PFSK-1 (cell line): Measurements from ENCODE around the gene RGL3.

Experiments used
- FOXP2 ChIP-seq: optimal IDR thresholded peaks from 2 replicates; pipeline ENCODE3; 2011; ENCODE audit warnings: borderline replicate concordance, control low read depth, inconsistent platforms; ENCODE audit not compliant: insufficient read depth; ENCODE audit errors: extremely low read length, extremely low read depth
- POLR2AphosphoS5 ChIP-seq: IDR thresholded peaks from 2 replicates; pipeline ENCODE4 v1.6.1; 2012; ENCODE audit warnings: low read depth, mild to moderate bottlenecking, control low read depth, low read length, moderate library complexity
- SIN3A ChIP-seq: IDR thresholded peaks from 2 replicates; pipeline ENCODE4 v1.6.1; 2012; ENCODE audit warnings: mild to moderate bottlenecking, low read length, moderate library complexity, borderline replicate concordance; ENCODE audit not compliant: insufficient read depth
- TAF1 ChIP-seq: IDR thresholded peaks from 2 replicates; pipeline ENCODE4 v1.6.1; 2012; ENCODE audit warnings: low read length, control low read depth, borderline replicate concordance; ENCODE audit not compliant: insufficient read depth
- TF ChIP-seq, protein P1 (sequence below), 2 experiments: IDR thresholded peaks; 2 replicates each; pipeline versions ENCODE4 v1.6.1 to v1.8.0; 2011 to 2012; ENCODE audit warnings: low read depth in 2 of 2, low read length in 2 of 2, control low read depth in 1 of 2, inconsistent platforms in 1 of 2, mild to moderate bottlenecking in 1 of 2, moderate library complexity in 1 of 2; ENCODE audit not compliant: insufficient read depth in 1 of 2

GRCh38 chr19:11356074-11356397 is 63.1 kb downstream of the RGL3 start:
- TF ChIP-seq POLR2AphosphoS5 = no peak
- TF ChIP-seq, protein P1, sequence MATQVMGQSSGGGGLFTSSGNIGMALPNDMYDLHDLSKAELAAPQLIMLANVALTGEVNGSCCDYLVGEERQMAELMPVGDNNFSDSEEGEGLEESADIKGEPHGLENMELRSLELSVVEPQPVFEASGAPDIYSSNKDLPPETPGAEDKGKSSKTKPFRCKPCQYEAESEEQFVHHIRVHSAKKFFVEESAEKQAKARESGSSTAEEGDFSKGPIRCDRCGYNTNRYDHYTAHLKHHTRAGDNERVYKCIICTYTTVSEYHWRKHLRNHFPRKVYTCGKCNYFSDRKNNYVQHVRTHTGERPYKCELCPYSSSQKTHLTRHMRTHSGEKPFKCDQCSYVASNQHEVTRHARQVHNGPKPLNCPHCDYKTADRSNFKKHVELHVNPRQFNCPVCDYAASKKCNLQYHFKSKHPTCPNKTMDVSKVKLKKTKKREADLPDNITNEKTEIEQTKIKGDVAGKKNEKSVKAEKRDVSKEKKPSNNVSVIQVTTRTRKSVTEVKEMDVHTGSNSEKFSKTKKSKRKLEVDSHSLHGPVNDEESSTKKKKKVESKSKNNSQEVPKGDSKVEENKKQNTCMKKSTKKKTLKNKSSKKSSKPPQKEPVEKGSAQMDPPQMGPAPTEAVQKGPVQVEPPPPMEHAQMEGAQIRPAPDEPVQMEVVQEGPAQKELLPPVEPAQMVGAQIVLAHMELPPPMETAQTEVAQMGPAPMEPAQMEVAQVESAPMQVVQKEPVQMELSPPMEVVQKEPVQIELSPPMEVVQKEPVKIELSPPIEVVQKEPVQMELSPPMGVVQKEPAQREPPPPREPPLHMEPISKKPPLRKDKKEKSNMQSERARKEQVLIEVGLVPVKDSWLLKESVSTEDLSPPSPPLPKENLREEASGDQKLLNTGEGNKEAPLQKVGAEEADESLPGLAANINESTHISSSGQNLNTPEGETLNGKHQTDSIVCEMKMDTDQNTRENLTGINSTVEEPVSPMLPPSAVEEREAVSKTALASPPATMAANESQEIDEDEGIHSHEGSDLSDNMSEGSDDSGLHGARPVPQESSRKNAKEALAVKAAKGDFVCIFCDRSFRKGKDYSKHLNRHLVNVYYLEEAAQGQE (IDR thresholded peaks at IDR 0.05; ENCODE audit: insufficient read depth in 1 of 2, low read depth in 2 of 2, low read length in 2 of 2) = no peak
- TF ChIP-seq TAF1 = no peak
- no peak for TF ChIP-seq SIN3A
- TF ChIP-seq FOXP2 = no peak
